Uterus (tissue), 4 donors: ENCODE measurements around the gene AP2A2. TPM values are rescaled to one million over a fixed set of nuclear protein-coding genes. Genes with fewer than 3 reads are reported as not detected.
A peak's percentile ranks its signal among the peaks of the same experiment; 100 is the strongest.

Source experiments
- DNase-seq, 2 donors: peaks; one replicate each; pipeline ENCODE4 v3.0.0-alpha.2; 2019 to 2020
- H3K27ac ChIP-seq, 2 donors: fragments of 200-600 bp; sonication (generic); 1 replicate in 1 of 2; 2 replicates in 1 of 2; pipeline ENCODE4 v1.5.1; 2016 to 2018
- H3K27me3 ChIP-seq, 2 donors: fragments of 200-600 bp; sonication (generic); one replicate each; pipeline ENCODE4 v1.5.1; 2018 to 2019; ENCODE audit warnings: control low read depth in 1 of 2
- H3K36me3 ChIP-seq, 2 donors: fragments of 200-600 bp; sonication (generic); one replicate each; pipeline ENCODE4 v1.5.1; 2019; ENCODE audit warnings: control low read depth in 1 of 2
- H3K4me1 ChIP-seq, 2 donors: fragments of 200-600 bp; sonication (generic); one replicate each; pipeline ENCODE4 v1.5.1; 2018 to 2019; ENCODE audit warnings: control low read depth in 1 of 2
- H3K4me3 ChIP-seq, 2 donors: fragments of 200-600 bp; sonication (generic); 1 replicate in 1 of 2; 2 replicates in 1 of 2; pipeline ENCODE4 v1.5.1; 2018 to 2019; ENCODE audit warnings: mild to moderate bottlenecking in 1 of 2
- H3K9me3 ChIP-seq, 2 donors: fragments of 200-600 bp; sonication (generic); one replicate each; pipeline ENCODE4 v1.5.1; 2019; ENCODE audit warnings: control low read depth in 1 of 2
- CTCF ChIP-seq, 4 experiments: fragments of 200-600 bp in 2 of 4; fragments of 450-650 bp in 2 of 4; sonication (generic) in 2 of 4; IDR thresholded peaks; one replicate each; pipeline ENCODE4 v1.5.1; 2016 to 2019; ENCODE audit warnings: antibody characterized with exemption in 4 of 4, mild to moderate bottlenecking in 2 of 4, moderate library complexity in 1 of 4
- POLR2A ChIP-seq, 2 donors: fragments of 450-650 bp; IDR thresholded peaks; one replicate each; pipeline ENCODE4 v1.6.1; 2016; ENCODE audit warnings: antibody characterized with exemption in 2 of 2, mild to moderate bottlenecking in 1 of 2, moderate library complexity in 1 of 2
- intact Hi-C: fragments of 100-400 bp; cut with DNase I; formaldehyde crosslinking; loops from one replicate; pipeline ENCODE4 v1.15.1; 2023; ENCODE audit warnings: low total_unique reads
- total RNA-seq, 4 donors: library from RNA; depleted of rRNA in 3 of 4; stranded (reverse); fragments of >200 nt in 3 of 4; gene quantifications; one replicate each; pipeline versions ENCODE4 v1.1.0 to v1.2.4, GENCODE V29; 2014 to 2023
- donor health status: DM: yes; HTN: yes; CAD: no.

Gene AP2A2
- total RNA-seq, 4 donors from 2014 or later = 25.6 to 120 (median 40.4) TPM

- TF ChIP-seq POLR2A (IDR thresholded peaks at IDR 0.05) (no peak), CTCF (IDR thresholded peaks at IDR 0.05) (no peak)
- Histone ChIP-seq H3K4me3 (no peak overlapping the region), H3K36me3 (no peaks in the 10 kb centered on the region), H3K27ac (no peak overlapping the region), H3K9me3 (no peaks in the 10 kb centered on the region), H3K4me1 (peaks cover 0 to 17% of the 10 kb centered on the region in 2 donors), H3K27me3 (no peaks in the 10 kb centered on the region)
- DNase-seq = no peak
- intact Hi-C loops = no loop called here
These were observed 3.1 kb downstream of the AP2A2 start for GRCh38 chr11:928786-929185.

- DNase-seq = no peak
These were observed 3.7 kb downstream of the AP2A2 start for GRCh38 chr11:929405-929804.

GRCh38 chr11:931385-931784 is 5.7 kb downstream of the AP2A2 start:
- Histone ChIP-seq H3K27ac (no peak overlapping the region), H3K4me3 (no peak overlapping the region), H3K9me3 (no peaks in the 10 kb centered on the region), H3K4me1 (peaks cover 0 to 19% of the 10 kb centered on the region in 2 donors), H3K36me3 (no peaks in the 10 kb centered on the region), H3K27me3 (no peaks in the 10 kb centered on the region)
- no peak for DNase-seq
- no peak for TF ChIP-seq POLR2A (IDR thresholded peaks at IDR 0.05)
- no peak for TF ChIP-seq CTCF (IDR thresholded peaks at IDR 0.05)
- intact Hi-C loops = no loop called here

More at GRCh38 chr11:929405-929804, 3.7 kb downstream of the AP2A2 start:
- Histone ChIP-seq H3K36me3 (no peaks in the 10 kb centered on the region), H3K4me3 (no peak overlapping the region), H3K27me3 (no peaks in the 10 kb centered on the region), H3K27ac (no peak overlapping the region), H3K4me1 (peaks cover 0 to 19% of the 10 kb centered on the region in 2 donors), H3K9me3 (no peaks in the 10 kb centered on the region)
- intact Hi-C loops = no loop called here
- no peak for TF ChIP-seq CTCF (IDR thresholded peaks at IDR 0.05)
- TF ChIP-seq POLR2A (IDR thresholded peaks at IDR 0.05) = no peak

- H3K36me3 ChIP-seq = no peaks in the 10 kb centered on the region
- H3K27me3 ChIP-seq = no peaks in the 10 kb centered on the region
- peak overlapping the region in 1 of 2 donors; percentile 1 for H3K27ac ChIP-seq
- no peak for DNase-seq
- intact Hi-C loops = no loop called here
- peaks cover 0 to 12% of the 10 kb centered on the region in 2 donors for H3K4me1 ChIP-seq
- no peaks in the 10 kb centered on the region for H3K9me3 ChIP-seq
- TF ChIP-seq CTCF (IDR thresholded peaks at IDR 0.05) (no peak), POLR2A (IDR thresholded peaks at IDR 0.05) (no peak)
- H3K4me3 ChIP-seq = no peak overlapping the region
These were observed 6.8 kb downstream of the AP2A2 start for GRCh38 chr11:932435-932834.

- Histone ChIP-seq H3K4me3 (no peak overlapping the region), H3K27ac (peak overlapping the region in 1 of 2 donors; percentile 1), H3K27me3 (no peaks in the 10 kb centered on the region), H3K9me3 (no peaks in the 10 kb centered on the region), H3K4me1 (peaks cover 0 to 12% of the 10 kb centered on the region in 2 donors), H3K36me3 (no peaks in the 10 kb centered on the region)
- TF ChIP-seq CTCF (IDR thresholded peaks at IDR 0.05) (no peak), POLR2A (IDR thresholded peaks at IDR 0.05) (no peak)
- no peak for DNase-seq
- intact Hi-C loops = no loop called here
These were observed 7.6 kb downstream of the AP2A2 start for GRCh38 chr11:933142-933851.
